Measurements from ENCODE around the gene ATP8A1.

DNA sequence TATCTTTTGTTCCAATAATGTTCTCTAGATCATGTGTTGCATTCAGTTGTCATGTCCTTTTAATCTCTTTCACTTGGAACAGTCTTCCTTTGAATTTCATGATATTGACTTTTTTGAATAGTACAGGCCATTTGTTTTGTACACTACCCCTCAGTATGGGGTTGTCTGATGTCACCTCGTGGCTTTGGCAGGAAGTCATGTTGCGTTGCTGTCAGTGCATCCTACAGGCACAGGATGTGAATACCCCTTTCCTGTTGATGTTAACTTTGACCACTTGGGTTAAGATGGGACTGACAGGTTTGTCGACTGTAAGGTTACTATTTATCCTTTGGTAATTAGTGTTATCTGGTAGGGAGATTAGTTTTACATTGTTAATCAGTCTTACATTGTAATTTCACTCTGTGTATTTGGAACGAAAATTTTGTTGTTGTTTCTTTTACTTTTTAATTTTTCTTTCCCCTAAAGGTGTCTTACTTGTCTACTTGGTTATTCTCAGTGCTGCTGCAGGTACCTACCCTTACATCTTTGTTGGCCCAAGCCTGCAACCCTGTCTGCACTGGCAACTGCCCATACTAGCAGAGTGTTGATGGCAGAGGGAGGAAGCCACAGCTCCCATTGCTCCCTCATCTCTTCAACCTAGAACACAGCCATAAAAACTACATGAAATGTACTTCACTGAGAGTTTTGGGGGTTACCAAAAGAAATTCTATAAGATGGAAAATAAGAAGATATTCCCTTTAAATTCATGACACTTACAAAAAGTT, 14.7 kb upstream of the ATP8A1 start:
- TF ChIP-seq, protein P1, sequence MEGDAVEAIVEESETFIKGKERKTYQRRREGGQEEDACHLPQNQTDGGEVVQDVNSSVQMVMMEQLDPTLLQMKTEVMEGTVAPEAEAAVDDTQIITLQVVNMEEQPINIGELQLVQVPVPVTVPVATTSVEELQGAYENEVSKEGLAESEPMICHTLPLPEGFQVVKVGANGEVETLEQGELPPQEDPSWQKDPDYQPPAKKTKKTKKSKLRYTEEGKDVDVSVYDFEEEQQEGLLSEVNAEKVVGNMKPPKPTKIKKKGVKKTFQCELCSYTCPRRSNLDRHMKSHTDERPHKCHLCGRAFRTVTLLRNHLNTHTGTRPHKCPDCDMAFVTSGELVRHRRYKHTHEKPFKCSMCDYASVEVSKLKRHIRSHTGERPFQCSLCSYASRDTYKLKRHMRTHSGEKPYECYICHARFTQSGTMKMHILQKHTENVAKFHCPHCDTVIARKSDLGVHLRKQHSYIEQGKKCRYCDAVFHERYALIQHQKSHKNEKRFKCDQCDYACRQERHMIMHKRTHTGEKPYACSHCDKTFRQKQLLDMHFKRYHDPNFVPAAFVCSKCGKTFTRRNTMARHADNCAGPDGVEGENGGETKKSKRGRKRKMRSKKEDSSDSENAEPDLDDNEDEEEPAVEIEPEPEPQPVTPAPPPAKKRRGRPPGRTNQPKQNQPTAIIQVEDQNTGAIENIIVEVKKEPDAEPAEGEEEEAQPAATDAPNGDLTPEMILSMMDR (IDR thresholded peaks at IDR 0.05) = no peak
- TF ChIP-seq POLR2A (IDR thresholded peaks at IDR 0.05) = no peak

Measured in right lobe of liver (tissue), 4 donors.